ENCODE data around the gene UBXN6.
A peak's percentile ranks its signal among the peaks of the same experiment; 100 is the strongest.

UBXN6 gene

GRCh38 chr19:4402171-4403004 is 55.2 kb downstream of the UBXN6 start, which contains the start of gene CHAF1A:
Gene CHAF1A (plus strand): TSS chr19:4402640. CDS start chr19:4402763, 123 bp downstream.
- peak; percentile 100 for DNase-seq

- DNase-seq, result no peak
These were observed 55.8 kb downstream of the UBXN6 start for GRCh38 chr19:4401769-4402170.

- peak; percentile 85 for DNase-seq
These were observed 57.3 kb downstream of the UBXN6 start, which contains the start of gene SH3GL1 for GRCh38 chr19:4400135-4400936. Gene SH3GL1 (minus strand): TSS chr19:4400547. CDS start chr19:4400368, 179 bp downstream.

GRCh38 chr19:4399812-4400134 is 57.8 kb downstream of the UBXN6 start:
- no peak for DNase-seq

DNA sequence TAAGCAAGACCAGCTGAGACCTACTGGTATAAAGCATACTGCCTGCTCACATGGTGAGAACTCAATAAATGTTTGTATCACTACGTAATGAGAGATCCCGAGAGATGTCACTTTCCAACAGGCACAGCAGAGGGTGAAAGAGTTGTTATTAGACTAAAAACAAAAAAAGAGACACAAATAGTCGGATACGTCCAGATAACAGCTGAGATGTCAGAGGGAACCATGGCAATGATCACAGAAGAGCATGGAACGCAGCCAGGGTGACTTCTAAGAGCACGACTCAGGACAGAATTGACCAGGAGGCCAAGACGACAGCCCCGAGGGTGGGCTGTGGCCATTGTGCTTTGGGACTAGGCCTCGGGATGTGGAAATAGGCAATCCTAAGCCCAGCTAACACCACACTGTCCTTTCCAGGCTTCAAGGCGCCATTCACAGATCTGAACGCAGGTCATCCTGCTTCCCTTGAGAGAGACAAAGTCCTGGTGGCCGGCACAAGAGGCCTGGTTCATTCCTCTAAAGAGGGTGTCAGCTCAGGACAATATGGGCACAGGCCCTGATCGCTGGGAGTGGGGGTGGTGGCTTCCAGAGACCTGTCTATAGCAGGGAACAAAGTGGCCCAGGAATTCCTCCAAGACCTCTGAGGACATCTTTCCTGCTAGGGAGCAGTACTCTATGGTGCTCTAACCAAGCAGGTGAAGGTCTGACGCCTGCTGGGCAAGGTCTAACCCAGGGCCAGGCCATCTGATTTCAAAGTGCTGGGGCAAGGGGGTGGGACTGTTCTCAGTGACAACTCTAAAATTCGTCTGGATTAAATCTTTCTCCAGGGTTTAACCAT is 60.4 kb downstream of the UBXN6 start:
- no peak for DNase-seq
